Stimulated activated CD4-positive, alpha-beta T cell treated with anti-CD3 and anti-CD28 coated beads, Interleukin-12 subunit alpha, Interleukin-12 subunit beta, amount 100 ng/mL, for 48 hours (primary cell): Measurements from ENCODE around the gene RUNX1.

Experiments
- DNase-seq, 3 donors: peaks; one replicate each; pipeline ENCODE4 v3.0.0-alpha.2; 2020; ENCODE audit warnings: low read depth in 2 of 3, low spot score in 1 of 3

RUNX1 gene

GRCh38 chr21:34795548-34796180 lies 253.4 kb downstream of the RUNX1 start:
- DNase-seq: no peak

GRCh38 chr21:34795175-34795547 lies 253.9 kb downstream of the RUNX1 start:
- DNase-seq: no peak

- DNase-seq: no peak
Observed at GRCh38 chr21:34794686-34795085, 254.4 kb downstream of the RUNX1 start.

- no peak for DNase-seq
Observed at GRCh38 chr21:34793471-34793870, 255.6 kb downstream of the RUNX1 start.

- no peak for DNase-seq
Observed at GRCh38 chr21:34792504-34793089, 256.5 kb downstream of the RUNX1 start.

- no peak for DNase-seq
Observed at GRCh38 chr21:34791776-34792503, 257.2 kb downstream of the RUNX1 start.

- DNase-seq: no peak
Observed at GRCh38 chr21:34790834-34791233, 258.3 kb downstream of the RUNX1 start.

- DNase-seq: no peak
Observed at GRCh38 chr21:34790341-34790740, 258.8 kb downstream of the RUNX1 start.

DNA sequence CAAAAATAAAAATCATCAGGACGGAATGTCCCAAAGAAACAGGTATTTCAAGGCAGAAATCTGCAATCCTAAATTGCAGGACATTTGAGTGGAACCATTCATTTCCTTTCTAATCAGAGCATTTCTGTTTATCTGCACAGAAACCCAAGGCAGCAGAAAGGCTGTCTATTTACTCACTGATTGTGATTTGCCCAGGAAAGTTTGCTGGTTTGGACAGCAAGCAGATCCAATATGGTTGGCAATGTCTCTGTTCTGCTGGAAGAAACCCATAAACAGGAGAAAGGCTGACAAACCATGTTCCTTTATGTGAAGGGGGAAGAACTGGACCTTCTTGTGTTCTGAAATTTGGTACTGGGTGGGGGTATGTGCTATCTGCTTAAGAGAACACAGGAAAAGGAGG lies 260.2 kb downstream of the RUNX1 start:
- DNase-seq: no peak

DNA sequence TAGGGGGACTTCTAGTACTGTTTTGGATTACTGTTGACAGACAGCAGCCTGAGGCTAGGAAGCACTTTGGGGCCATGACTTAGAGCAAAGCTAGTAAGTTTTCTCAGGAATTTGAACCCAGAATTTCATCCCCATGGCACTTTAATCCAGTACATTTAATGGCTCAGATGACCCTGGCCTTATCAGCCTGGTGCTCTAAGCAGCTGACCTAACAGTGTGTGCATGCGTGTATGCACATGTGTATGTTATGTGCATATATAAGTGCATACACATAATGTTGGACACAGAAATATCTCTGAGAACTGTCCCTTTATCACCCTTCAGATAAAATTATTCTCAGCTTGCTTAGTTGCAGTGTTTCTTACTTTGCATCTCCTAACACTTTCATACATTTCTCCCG lies 265.3 kb downstream of the RUNX1 start:
- no peak for DNase-seq

DNA sequence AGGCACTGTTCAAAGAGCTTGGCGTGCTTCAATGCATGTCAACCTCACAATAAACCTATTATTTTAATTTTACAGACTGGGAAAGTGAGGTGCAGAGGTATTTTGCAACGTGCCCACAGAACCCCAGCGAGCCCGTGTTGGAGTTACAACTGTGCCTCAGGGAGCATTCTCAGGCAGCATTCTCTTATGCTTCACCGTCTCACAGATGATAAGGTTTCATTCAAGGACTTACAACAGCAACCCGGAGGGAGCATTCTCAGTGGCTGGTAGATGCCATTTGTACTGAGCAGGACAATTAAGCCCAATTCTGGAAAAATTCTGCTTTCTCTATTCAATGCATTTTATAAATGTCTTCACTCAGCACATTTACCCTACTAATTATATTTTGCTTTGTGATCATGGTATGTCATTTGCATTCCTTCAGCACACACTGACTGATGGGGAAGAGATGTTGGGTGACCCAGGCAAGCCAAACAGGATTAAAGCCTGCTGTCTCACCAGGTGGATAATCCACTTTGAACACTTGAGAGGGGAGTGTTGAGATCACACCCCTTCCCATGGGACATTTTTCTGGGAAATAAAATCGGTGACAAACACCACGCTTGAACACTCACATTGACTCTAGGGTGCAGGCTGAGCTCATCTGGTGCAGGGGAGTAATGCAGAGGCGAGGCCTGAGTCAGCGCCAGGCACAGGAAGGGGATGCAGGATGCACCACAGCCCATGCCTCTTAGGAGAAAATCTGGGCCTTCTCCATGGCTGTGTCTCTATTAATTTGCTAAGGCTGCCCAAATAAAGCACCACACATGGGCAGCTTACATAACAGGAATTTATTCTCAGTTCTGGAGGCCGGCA lies 266.4 kb downstream of the RUNX1 start:
- DNase-seq: no peak

DNA sequence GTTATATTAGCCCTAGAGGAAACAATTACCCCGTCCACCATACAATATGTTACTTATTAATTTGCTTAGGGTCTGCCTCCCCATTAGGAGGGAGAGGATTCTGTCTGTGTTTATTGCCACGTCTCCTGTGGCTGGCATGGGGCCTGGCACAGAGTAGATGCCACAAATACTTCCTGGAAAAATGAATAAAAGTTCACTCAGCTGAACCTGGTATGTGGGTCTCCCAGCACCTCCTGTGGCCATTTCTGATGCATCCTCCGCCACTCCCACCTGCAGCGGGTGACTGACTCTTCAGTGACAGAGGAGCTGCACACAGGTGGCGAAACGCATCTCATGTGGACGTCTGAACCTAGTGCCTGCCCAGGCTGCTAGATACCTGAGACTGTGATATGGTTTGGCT lies 267.6 kb downstream of the RUNX1 start:
- DNase-seq: no peak

- no peak for DNase-seq
Observed at GRCh38 chr21:34779860-34780259, 269.2 kb downstream of the RUNX1 start.

DNA sequence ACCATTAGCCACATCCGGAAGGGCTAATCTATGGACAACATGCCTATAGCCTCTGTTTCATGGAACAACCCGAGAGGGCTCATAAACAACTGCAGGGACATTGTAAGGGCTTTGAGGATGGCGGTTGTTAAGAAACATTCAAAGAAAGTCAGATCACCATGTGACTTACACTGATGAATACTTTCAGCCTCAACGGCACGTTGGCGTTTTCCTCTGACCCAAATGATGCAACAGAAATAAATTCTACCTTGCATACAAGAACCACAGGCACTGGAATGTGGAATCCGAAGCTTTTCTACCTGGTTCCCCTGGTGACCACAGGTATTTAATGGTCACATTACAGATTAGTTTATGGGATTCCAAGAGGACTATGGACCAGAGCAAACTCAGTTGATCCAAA lies 273.3 kb downstream of the RUNX1 start:
- no peak for DNase-seq

DNA sequence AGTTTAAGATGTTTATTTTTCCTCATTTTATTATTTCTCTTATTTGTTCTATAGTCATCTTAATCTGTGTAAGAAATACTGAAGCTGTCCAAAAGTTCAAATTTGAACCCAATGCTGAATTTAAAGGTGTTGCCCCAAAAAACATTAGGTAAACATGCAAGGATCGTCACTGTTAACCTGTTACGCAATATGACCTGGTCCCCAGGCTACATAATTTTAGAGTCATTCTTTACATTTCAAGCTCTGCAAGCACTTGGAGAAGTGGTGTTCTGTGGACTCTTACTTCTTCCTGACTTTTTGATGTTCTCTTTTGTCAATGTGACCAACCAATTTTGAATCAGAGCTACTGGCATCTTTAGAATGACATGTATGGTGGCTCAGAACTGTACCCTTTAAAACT lies 274.4 kb downstream of the RUNX1 start:
- DNase-seq: no peak

DNA sequence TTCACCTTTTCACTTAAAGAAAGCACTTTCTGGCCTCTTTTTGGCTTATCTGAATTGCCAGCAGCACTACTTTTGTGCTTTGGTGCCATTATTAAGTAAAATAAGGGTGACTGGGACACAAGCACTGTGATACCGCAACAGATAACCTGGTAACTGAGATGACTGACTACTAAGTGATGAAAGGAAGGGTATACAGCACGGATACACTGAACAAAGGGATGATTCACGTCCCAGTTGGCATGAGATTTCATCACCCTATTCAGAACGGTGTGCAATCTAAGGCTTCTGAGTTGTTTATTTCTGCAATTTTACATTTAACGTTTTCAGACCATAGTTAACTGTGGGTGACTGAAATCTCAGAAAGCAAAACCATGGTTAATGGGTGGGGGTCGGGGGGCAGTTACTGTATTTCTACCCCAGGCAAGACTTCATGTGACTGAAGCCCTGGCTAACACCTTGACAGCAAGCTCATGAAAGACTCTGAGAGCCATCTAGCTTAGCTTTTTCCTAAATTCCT lies 277.5 kb downstream of the RUNX1 start:
- DNase-seq: no peak

DNA sequence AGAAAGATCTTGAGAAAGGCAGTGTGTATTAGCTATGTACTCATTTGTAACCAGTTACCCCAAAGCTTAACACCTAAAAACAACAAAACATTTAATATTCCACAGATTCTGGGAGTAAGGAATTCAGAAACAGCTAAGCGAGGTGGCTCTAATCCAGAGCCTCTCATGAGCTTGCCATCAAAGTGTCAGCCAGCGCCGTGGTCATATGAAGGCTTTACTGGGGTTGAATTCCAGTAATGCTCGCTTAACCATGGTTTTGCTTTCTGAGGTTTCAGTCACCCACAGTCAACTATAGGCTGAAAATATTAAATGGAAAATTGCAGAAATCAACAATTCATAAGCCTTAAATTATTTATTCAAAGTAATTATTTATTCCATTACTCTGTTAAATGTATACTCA lies 278.5 kb downstream of the RUNX1 start:
- DNase-seq: no peak

- DNase-seq: no peak
Observed at GRCh38 chr21:34768326-34768725, 280.8 kb downstream of the RUNX1 start.

DNA sequence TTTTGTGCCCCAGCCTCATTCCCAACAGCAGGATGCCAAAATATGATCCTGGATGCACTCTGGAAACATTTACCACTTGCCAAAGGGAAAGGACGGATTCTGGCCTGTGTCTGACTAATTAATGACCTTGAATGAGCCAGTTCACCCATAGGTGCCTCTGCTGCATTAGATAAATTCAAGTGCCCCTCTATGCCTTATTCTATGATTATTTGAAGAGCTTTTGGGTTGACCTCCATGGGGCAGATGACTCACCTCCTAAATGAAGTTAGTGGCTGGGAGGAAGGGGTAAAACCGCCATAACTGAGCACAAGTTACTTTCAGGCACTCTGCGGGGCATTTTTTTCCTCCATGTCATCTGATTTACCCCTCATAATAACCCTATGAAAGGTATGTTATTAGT lies 282.2 kb downstream of the RUNX1 start:
- no peak for DNase-seq

GRCh38 chr21:34765619-34766018 lies 283.5 kb downstream of the RUNX1 start:
- no peak for DNase-seq

GRCh38 chr21:34764715-34765284 lies 284.3 kb downstream of the RUNX1 start:
- no peak for DNase-seq
